GM21381 (cell line): ENCODE data around the gene ABCG4.
"Not testable (repeated sequence)": the region's sequence is repeated elsewhere in the genome, so short reads cannot be mapped to it uniquely, and the experiment has no call there.

Experiments
- ATAC-seq: cut with Tn5 transposase; IDR thresholded peaks from one replicate; pipeline ENCODE4 v1.9.1; 2021; ENCODE audit warnings: mild to moderate bottlenecking, moderate library complexity; ENCODE audit not compliant: unreplicated experiment

Gene ABCG4

DNA sequence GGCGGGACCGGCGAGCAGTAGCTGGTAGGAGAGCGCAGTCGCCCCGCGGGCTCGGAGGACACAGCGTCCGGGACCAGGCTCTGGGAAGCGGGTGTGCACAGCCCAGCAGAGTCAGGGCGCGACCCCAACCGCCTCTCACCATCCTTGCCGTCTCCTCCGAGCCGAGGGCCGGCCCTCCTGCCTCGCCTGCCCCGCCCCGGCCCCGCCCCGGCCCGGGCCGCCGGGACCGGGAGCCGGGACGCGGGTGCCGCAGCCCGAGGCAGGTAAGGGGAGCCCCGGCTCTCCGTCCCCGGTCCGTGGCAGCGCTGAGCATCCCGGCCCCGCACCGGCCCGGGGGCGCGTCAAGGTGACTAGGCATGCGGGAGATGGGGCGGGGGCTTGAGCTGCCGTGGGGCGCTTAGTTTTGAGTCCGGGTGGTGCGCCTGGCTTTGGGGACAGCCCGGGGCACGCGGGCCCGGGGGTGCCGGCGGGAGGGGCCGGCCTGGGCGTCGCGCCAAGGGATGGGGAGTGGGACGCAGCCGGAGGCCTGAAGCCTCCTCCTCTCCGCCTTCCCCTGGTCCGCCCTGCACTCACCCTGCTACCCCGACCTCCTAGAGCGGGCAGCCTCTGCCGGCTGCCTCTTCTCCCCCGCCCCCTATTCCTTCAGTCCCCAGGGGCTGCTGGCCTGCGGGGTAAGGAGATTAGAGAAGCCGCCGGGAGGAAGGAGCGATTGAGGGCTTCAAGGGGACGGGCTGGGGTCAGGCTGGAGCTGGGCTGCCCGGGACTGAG lies at the start of gene ABCG4:
Gene ABCG4 (plus strand): TSS at position 35 of the 768 bp plus-strand sequence. CDS start 914 bp downstream, outside the sequence.
- ATAC-seq, result no peak

GRCh38 chr11:119099711-119100110 lies 49.1 kb upstream of the ABCG4 start:
- ATAC-seq, result no peak

GRCh38 chr11:119100246-119100970 lies 48.4 kb upstream of the ABCG4 start:
- ATAC-seq, result no peak

DNA sequence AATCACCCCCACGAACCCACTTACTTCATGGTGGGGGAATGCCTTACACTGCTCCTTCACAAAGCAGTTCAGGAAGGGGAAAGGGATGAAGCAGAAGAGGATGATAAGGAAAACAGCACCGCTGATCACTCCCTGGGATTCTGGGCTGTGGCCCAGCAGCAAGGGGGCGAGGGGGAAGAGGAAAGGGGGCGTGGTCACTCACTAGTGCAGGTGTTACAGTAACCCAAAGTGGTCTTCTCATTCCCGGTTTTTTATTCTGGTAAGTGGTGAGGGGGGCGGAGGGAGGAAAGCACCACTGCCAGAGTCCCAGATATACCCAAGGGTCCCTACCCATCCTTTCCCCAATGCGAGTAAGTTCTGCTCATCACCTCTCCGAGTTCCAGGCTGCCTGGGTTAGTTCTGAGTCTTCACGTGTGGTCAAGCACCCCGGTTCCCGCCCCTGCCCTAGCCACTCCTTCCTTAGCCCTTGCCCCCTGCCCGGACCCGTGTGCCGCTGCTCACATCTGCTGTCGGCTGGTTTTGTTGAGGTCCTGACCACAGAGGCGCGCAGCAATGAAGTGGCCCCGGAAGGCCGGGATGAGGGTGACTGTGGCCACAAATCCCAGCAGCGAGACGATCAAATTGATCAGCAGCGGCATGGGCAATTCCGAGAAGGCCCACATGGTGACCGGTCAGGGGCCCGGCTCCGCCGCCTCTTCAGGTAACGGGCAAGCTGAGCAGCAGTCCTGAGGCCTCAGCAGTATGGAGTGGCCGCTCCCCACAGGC lies 47.7 kb upstream of the ABCG4 start:
- ATAC-seq, result peak; percentile 18

DNA sequence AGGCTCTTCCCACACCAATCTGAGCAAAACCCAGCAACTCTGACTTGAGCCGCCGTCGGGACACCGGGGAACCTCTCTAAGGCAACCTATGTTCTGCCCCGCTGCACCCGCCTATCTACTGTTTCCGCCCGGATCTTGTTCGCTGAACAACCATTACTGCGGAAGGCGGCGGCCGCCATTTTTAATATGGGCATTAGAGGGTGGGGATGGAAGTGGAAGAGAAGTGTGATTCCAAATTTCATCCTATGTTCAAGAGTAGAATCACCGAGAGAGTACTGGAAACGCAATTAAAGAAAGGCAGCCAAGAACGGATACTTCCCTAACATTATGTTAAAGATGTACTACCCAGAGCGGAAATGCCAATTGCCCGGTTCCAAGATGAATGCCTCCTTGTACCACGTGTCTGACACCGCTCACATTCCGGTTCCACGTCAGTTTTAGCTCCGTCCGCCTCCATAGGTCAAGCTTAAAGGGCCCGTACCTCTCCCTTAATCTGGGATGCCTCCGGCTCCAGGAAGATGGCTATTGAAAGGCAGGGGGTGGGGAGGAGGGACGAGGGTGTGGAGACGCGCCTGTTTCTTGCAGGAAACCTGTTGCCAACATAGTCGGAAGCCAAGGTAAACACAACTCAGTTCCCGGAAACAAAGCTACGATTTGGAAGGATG lies 47.0 kb upstream of the ABCG4 start, which contains the start of gene DPAGT1:
Gene DPAGT1 (minus strand): TSS at position 95 of the 665 bp plus-strand sequence. CDS start 198 bp downstream, outside the sequence.
- ATAC-seq, result peak; percentile 76

- not testable (repeated sequence) for ATAC-seq
These were observed 45.6 kb upstream of the ABCG4 start for GRCh38 chr11:119103161-119103664.

GRCh38 chr11:119103793-119104192 lies 45.1 kb upstream of the ABCG4 start:
- ATAC-seq, result no peak

DNA sequence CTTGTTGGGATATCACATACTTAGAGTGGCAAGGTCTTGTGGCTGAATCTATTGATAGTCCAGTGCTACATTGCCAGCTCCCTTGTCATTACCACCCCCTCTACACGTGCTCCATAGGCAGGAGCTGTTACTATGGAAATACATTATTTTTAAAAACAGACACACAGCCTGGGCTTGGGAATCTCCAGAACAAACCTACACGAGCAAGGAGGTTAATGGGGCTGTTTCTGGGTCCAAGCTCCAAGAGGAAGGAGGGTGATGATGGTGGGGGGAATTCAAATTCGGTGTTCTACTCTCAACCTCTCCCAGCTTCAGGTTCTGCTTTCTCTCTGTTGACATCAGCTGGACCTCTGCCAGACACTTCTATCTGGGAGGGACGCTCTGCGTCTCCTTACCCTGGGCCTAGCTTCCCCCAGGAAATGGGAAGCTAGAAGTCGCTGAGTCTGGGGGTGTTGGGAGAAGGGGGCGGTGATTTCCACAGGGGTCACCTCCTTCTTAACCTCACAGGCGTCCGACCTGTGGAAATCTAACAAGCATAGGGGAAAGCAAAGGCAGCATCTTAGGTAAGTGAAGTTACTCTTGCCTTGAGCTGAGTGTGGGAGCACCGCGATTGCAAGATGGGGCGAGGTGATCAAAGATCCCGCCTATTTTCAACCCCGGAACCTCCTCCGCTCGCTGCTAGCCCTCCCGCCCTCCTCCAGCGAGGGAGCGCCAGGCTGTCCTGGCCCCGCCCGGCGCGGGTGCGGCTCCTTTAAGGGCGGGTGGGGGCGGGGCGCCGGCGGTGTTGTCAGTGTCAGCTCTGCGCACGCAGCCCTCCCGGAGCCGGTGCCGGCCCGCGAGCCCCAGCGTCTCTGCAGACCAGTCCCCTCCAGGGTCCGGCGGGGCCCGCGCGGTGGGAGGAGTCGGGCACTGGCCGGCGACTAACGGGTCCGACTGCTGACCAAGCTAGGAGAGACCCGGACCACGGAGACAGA lies 42.0 kb upstream of the ABCG4 start, which contains the start of gene C2CD2L:
Gene C2CD2L (plus strand): TSS at position 781 of the 974 bp plus-strand sequence. CDS start 398 bp downstream, outside the sequence.
- ATAC-seq, result peak; percentile 74

DNA sequence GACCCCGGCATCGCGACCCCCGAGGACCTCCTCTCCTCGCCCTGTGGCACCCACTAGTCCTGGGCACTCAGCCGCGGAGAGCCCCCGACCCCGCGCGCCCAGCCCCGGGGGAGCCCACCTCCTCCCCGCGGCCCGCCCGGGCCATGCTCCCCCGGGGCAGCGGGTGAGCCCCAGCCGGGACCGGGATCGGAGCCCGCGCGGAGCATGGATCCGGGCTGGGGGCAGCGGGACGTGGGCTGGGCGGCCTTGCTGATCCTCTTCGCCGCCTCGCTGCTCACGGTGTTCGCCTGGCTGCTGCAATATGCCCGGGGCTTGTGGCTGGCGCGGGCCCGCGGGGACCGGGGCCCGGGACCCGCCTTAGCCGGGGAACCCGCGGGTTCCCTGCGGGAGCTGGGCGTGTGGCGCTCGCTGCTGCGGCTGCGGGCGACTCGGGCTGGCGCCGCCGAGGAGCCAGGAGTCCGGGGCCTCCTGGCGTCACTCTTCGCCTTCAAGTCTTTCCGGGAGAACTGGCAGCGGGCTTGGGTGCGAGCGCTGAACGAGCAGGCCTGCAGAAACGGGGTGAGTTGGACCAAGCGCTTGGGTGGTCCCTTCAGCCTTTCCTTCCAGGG lies 41.2 kb upstream of the ABCG4 start:
- peak; percentile 13 for ATAC-seq

DNA sequence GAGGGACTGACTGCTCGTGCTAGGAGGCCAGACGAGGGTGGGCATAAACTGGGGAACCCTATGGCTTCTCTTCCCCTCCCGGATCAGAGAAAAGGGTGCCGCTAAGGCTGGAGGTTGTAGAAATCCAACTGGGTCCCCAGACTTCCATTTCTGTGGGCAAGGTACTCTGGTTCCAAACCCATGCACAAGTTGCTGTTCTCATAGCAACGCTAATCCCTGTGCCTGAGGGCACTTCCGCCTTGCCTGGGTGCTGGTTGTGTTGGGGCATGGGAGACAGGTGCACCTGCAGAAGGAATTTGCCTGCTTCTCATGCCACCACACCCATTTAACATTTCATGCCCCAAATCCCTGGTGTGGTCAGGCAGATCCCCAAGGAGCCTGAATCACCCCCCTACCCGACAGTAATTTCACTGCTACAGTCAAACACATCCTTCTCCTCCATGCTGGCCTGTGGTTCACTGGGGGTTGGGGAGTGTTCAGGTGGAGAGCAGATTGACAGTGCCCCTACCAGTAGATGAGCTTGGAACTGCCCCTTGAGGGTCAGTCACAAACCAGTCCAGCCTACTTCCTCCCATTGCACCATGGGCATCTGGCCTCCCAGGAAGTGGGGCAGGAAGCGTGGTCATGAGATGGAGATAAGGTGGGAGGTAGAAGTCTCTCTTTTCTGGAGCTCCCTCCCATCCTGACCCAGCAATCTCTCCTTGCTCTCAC lies 40.6 kb upstream of the ABCG4 start:
- no peak for ATAC-seq

- ATAC-seq, result no peak
These were observed 40.0 kb upstream of the ABCG4 start for GRCh38 chr11:119108857-119109221.

GRCh38 chr11:119109843-119110242 lies 39.0 kb upstream of the ABCG4 start:
- ATAC-seq, result no peak

DNA sequence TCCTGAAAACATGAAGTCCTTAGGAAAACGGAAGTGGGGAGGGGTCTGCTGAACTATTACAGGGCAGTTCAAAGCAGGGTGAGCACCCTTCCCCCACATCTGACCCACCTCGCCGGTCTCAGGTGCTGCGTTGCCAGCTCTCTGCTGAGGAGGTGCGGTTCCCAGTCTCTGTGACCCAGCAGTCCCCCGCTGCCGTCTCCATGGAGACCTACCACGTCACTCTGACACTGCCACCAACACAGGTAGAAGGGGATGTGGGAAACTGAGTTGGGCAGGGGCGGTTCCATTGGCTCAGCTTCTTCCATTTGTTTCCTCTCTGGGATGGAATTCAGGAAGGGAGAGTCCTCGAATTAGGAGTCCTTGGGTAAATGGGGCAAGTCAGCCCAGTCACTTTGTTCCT lies 38.4 kb upstream of the ABCG4 start:
- no peak for ATAC-seq

DNA sequence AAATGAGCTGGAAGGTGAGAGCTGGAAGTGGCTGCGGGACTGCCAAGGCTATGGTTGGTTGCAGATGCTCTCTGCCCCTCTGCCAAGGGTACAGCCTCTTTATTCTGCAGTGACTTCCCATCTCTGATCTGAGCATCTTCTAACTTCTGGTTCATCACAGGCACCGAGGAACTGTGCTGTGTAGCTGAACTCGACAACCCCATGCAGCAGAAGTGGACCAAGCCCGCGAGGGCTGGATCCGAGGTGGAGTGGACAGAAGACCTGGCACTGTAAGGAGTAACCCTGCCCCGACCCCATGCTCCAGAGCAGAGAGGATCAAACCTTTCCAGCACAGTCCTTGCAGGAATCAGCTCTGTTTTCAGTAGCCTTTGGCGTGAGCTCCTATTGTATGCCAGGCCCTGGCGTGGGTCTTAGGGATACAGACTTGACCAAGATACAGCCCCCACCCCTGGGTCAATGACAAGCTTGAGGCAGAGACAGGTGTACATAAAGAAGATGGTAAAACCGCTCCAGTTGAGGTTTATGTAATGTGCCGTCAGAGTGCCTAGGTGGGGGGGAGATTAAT lies 37.4 kb upstream of the ABCG4 start:
- no peak for ATAC-seq

GRCh38 chr11:119112314-119113020 lies 36.4 kb upstream of the ABCG4 start:
- no peak for ATAC-seq

DNA sequence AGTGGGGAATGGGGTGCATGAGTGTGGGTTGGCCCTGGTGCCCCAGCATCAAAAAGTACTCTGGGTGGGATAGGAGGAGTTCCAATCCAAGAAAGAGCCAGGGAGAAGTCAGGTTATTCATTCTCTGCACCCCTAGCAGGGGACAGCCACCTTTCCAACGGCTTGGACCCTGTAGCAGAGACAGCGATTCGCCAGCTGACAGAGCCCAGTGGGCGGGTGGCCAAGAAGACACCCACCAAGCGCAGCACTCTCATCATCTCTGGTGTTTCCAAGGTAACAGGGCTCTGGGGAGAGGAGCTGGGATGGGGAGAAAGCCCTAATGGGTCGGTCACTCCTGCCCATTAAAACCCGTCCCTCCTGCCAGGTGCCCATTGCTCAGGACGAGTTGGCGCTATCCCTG lies 35.1 kb upstream of the ABCG4 start:
- ATAC-seq, result no peak

- ATAC-seq, result no peak
These were observed 34.5 kb upstream of the ABCG4 start for GRCh38 chr11:119114351-119114750.
